Suppressor macrophage treated with lipopolysaccharide for 1 hour (primary cell): ENCODE data around the gene ZNF598.

Experiments
- DNase-seq, 3 donors: peaks; one replicate each; pipeline ENCODE4 v3.0.0-alpha.2; 2020 to 2022

Gene ZNF598

GRCh38 chr16:1990101-1990350 is 19.6 kb downstream of the ZNF598 start:
- no peak for DNase-seq

- DNase-seq, result peak in 2 of 3 donors; percentile 28 to 54
Measured at GRCh38 chr16:1989209-1990100, 20.2 kb downstream of the ZNF598 start, which contains the start of gene SYNGR3. TSS of gene SYNGR3 (plus strand) at chr16:1989970. CDS start at chr16:1990103, 133 bp downstream.

- no peak for DNase-seq
Measured at GRCh38 chr16:1987198-1987597, 22.4 kb downstream of the ZNF598 start.

GRCh38 chr16:1985466-1986150 is 24.0 kb downstream of the ZNF598 start:
- no peak for DNase-seq

GRCh38 chr16:1984347-1985225 is 25.0 kb downstream of the ZNF598 start:
- peak in 1 of 3 donors; percentile 30 for DNase-seq

- DNase-seq, result peak; percentile 93 to 99 (median 98)
Measured at GRCh38 chr16:1983544-1984346, 25.9 kb downstream of the ZNF598 start, which contains the start of gene GFER. TSS of gene GFER (plus strand) at chr16:1984193. CDS start at chr16:1984219, 26 bp downstream.

GRCh38 chr16:1982991-1983543 is 26.6 kb downstream of the ZNF598 start:
- no peak for DNase-seq

GRCh38 chr16:1982013-1982433 is 27.6 kb downstream of the ZNF598 start:
- DNase-seq, result no peak

GRCh38 chr16:1981398-1981836 is 28.2 kb downstream of the ZNF598 start, which contains the start of gene NOXO1:
TSS of gene NOXO1 (minus strand) at chr16:1981469. CDS start at chr16:1981179, 290 bp downstream.
- DNase-seq, result peak in 1 of 3 donors; percentile 30

- no peak for DNase-seq
Measured at GRCh38 chr16:1980770-1981087, 28.9 kb downstream of the ZNF598 start.

- DNase-seq, result no peak
Measured at GRCh38 chr16:1980030-1980769, 29.4 kb downstream of the ZNF598 start.

- peak in 2 of 3 donors; percentile 39 to 53 for DNase-seq
Measured at GRCh38 chr16:1979271-1980029, 30.2 kb downstream of the ZNF598 start.

GRCh38 chr16:1978476-1979120 is 31.0 kb downstream of the ZNF598 start:
- no peak for DNase-seq

GRCh38 chr16:1977875-1978268 is 31.7 kb downstream of the ZNF598 start:
- no peak for DNase-seq

GRCh38 chr16:1976951-1977874 is 32.4 kb downstream of the ZNF598 start:
- no peak for DNase-seq

- DNase-seq, result no peak
Measured at GRCh38 chr16:1976216-1976520, 33.5 kb downstream of the ZNF598 start.

- no peak for DNase-seq
Measured at GRCh38 chr16:1975432-1976215, 34.0 kb downstream of the ZNF598 start.
